ENCODE data around the gene CUX1. TPM values are rescaled to one million over a fixed set of nuclear protein-coding genes. Genes with fewer than 3 reads are reported as not detected.

CUX1 gene
- total RNA-seq, 1 donor from 2014 or later, result 53.3 TPM

- no peak for ATAC-seq
These were observed 121.8 kb downstream of the CUX1 start for GRCh38 chr7:101939136-101939695.

GRCh38 chr7:101940151-101940550 is 122.7 kb downstream of the CUX1 start:
- no peak for ATAC-seq

DNA sequence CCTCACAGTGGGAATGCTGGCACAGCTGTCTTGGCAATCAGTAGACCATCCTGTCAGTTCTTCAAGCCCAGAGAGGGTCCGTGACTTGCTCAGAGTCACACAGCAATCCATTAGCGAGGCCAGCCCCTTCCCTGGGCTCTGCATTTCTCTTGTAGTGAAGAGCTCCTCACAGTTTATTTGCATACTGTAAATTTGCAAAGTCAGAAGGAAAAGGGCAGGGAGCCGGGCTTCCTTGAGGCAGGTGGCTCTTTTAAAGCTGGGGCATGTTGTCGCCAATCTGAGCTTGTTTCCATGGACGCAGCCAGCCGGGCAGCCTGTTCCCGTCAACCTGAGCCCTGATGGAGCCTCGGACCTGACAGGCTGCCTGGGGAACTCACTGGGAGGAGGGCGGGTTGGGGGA is 123.4 kb downstream of the CUX1 start:
- peak; percentile 11 for ATAC-seq

DNA sequence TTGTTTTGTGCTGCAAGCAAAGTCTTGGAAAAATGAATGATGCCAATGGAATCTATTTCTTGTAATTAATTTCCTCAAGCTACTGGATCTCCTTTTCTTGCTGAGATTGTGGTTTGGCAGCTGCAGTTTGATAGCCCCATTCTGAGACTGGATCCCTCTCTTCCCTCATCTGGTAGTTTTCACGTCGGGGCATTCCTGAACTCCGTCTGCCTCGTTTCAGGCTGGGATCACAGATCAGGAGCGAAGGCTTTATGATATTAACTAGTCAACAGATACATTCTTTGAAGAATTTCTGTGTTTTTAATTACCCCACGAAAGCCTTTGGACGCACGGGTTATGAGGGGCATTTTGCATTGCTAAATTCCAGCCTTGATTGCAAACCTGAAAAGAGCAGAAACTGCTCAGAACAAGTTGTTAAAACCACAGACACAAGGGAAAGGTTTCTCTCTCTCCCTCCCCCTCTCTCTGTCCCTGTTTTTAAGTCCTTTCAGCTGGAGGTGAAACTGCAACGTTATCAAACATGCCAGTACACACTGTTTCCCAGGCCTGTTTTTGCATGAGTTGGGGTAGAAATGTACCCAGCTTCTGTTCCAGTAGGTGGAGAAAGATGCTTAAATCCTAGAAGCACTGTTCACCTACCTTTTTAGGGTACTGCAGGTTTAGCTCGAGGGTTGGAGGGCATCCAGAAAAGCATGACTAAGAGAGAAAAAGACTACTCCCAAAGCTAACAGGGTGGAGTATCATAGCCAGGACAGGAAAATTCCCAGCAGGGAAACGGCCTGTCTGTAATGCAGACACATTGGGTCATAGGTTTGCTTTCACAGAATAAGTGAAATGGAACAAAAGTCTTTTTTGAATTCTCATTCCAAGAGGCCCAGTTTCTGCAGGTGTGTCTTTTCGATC is 124.3 kb downstream of the CUX1 start:
- peak; percentile 90 for ATAC-seq

DNA sequence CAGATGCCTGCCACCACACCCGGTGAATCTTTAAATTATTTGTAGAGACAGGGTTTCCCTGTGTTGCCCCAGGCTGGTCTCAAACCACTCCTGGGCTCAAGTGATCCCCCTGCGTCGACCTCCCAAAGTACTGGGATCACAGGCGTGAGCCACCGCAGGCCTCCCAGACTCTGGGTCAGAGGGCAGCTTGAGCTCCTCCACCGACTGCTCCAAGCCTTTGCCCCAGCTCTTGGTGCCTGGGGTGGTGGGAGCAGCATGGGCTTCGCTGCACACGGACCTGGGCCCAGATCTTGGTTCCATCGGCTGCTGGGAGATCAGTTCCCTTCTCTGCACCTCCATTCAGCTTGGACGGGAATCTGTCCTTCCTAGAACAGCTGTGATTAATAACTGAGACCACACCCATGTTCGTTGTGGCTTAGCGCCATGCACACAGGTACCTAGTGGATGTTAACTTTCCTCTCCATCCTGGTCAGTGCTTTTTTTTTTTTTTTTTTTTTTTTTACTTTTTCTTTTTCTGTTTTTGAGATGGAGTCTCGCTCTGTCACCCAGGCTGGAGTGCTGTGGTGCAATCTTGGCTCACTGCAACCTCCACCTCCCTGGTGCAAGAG is 125.3 kb downstream of the CUX1 start:
- ATAC-seq, result peak; percentile 78

- ATAC-seq, result no peak
These were observed 125.9 kb downstream of the CUX1 start for GRCh38 chr7:101943306-101943705.

DNA sequence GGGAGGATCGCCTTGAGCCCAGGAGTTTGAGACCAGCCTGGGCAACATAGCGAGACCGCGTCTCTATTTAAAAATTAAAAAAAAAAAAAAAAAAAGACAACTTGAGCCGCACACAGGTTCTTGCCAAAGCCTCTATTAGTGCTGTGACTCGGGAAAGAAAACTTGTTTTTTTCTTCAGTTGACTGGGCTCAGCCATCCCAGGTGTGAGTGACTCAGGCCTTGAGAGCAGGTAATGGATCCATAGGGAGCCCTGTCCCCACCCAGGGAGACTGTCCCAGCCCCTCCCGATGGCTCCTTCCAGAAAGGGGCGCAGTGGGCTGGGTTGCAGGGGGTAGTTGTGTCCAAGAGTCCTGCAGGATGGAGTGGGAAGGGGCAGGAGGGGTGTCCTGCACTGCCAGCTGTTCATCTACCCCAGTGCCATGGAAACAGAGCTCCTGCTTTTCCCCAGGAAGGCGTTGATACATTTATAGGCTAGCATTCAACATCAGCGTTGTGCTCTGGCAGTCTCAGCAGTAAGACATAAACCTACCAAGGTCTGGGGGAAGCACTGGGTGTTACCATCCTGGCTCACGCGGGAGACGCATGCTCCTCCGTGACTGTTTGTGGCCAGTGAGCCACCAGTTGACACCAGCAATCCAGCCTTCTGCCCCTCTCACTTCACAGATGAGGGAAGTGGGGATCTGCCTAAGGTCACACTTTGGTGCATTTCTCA is 126.6 kb downstream of the CUX1 start:
- ATAC-seq, result no peak

DNA sequence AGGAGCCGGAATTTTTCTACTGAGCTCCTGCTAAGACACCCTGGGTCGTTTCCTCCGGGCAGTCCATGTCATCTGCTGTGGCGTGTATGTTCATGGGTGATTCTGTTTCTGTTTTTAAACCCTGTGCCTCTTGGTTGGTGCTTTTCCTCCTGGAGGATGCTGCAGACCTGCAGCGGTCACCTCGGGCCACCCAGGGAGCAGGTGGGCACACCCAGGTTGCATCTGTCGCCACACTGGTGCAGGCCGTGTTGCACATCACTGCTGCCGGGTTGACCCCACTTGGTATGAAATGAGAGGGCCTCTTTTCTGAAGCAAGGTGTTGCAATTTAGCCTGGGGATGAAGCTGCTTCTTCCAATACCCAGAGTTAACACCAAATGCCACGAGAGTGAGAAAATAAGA is 127.2 kb downstream of the CUX1 start:
- no peak for ATAC-seq

DNA sequence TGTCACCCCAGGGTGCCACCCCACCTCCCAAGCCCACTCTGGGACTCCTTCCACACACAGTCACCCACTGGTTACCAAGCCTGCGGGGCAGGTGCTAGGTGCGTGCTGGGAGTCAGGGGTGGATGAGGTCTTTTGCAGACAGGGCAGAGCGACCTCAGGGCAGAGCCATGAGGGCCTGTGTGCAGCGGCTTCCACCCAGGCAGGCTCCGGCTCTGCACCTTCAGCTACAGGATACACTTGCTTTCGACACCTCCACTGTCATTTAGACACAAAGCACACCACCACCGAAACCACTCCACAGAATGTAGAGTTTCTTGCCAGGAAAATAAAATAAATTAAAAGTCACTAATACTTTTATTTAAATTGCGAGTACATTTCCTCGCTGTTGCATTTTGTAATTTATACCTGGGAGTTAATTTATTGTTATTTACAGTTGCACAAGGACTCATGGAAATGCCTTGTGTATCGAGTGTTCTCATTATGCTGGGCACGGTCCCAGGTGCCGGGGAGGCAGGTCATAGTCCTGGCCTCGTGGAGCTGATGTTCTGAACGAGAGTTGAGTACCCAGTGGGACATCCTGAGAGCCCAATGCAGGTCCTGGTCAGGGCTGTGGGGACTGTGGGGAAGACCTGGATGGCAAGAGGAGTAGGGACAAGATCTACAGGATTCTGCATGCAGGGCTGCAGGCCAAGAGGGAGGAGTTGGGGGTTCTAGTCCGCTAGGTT is 127.8 kb downstream of the CUX1 start:
- no peak for ATAC-seq

GRCh38 chr7:101947899-101948298 is 130.5 kb downstream of the CUX1 start:
- ATAC-seq, result no peak

DNA sequence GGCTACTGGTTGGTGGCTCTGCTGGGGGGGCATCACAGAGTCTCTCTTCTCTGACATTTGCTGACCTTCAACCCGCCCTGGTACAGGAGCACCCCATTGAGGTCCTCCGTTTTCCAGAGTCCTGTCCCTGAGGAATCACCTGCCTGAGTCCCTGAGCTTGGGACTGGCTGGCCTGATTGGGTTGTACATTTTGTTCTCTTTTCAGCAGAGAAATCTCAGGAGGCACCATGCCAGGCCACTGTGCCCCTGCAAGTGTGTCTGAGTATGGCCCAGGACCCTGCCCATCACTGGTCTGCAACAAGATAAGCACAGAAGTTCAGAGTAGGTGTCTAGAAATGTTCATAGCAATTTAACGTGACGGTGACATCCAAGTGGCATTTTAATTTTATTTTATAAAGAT is 131.2 kb downstream of the CUX1 start:
- no peak for ATAC-seq

DNA sequence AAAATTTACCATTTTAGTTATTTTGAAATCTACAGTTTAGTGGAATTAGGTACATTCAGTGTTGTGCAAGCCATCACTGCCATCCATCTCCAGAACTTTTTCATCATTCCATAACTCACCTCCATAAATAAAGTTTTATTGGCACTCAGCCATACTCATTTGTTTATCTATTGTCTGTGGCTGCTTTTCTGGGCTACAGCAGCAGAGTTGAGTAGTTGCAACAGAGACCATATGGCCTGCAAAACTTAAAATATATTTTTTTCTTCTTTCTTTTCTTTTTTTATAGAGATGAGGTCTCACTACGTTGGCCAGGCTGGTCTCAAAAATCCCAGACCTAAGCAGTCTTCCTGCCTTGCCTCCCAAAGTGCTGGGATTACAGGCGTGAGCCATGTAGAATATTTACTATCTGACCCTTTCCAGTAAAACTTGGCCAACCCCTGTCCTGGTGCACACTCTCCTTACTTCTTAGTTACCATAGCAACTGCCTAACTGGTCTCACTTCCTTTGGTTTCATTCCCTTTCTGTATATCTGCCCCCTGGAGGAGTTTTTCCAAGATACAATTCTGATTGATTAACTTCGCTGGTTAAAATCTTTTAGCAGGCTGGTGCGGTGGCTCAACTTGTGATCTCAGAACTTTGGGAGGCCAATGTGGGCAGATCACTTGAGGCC is 133.2 kb downstream of the CUX1 start:
- no peak for ATAC-seq

DNA sequence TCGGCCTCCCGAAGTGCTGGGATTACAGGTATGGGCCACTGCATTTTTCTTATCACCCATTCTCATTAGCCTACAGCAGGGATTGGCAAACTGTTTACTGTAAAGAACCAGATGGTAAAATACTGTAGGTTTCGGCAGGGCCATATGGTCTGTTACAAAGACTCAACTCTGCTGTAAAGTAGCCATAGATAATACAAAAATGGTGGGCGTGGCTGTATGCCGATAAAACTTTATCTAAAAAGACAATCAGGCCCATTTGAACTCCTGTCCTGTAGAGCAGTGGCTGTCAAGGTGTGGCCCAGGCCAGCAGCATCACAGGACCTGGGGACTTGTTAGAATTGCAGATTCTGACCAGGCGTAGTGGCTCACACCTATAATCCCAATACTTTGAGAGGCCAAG is 134.3 kb downstream of the CUX1 start:
- no peak for ATAC-seq

DNA sequence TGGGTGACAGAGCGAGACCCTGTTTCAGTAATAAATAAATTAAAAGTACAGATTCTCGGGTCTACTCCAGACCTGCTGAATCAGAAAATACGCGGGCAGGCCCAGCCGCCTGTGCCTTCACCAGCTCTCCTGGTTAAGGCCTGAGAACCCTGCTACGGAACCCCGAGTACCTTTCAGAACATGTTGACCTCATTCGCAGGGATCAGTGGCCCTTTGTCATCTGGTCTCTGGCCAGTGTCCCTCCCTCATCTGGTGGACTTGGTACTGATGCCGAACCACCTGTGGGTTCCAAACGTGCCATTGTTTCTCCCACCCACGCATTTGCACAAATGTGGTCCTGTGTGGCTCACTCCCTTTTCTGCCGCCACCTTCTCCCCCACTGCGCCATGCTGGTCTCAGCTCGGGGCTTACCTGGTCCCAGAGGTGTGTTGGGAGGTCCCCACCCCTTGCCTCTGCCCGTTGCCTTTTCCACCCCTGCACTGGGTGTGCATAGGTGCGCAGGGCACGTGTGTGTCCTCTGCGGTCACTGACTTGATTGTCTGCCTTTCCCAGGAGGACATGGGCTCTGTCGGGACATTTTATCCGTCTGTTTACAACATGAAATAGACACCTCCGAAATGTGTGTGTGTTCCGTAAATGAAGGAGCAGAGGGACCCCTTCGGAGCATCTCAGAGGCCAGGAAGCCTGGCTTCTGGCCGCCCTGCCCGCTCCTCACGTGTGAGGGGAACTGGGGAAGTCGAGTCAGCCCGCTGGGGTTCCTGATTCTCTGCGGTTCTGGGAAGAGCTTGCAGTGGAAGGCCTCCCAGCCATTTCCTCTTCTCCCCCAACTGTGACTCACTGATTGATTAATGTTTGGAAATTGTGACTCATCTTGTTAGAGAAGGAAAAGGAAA is 135.2 kb downstream of the CUX1 start:
- ATAC-seq, result peak; percentile 62

DNA sequence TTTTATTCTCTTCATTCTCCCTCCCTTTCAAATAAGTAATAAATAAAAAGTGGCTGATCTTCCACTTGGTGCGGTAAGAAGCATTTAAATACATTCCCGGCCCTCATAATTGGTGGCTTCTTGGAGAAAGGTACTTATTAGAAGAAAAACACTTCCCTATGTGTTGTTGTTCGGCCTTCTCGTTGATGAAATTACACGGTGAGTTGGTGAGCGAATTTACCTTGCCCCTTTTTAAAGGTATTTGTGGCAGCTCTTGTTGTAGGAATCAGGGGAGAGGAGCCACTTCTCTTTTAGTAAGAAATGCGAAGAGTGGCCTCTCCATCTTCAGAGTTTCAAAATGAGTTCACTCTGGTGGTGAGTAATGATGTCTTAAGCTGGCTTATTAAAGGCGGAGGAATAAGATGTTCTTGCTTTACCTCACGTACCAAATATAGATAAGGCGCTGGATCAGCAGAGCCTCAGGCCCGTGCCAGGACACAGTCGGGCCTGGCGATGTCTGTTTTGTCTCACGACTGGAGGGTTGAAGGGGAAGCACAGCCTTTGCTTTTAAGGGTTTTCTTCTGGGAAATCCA is 135.9 kb downstream of the CUX1 start:
- peak; percentile 80 for ATAC-seq

GRCh38 chr7:101954499-101954898 is 137.1 kb downstream of the CUX1 start:
- ATAC-seq, result no peak

DNA sequence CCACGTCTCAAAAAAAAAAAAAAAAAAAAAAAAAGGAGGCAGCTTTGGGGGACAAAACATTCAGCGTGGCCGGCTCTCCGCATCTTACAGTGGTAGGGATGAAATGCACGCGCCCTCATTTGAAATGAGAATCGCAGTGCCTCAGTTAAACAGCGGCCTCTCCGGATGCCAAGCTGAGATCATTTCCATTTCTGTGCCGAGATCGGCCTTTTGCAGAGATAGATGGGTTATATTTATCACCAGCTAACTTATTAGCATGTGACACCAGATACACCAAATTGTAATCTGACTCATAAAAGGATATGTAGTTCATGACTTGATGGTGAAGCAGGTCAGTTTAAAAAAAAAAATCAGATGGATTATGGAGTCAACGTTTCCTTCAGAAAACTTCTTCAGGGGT is 138.7 kb downstream of the CUX1 start:
- ATAC-seq, result no peak

DNA sequence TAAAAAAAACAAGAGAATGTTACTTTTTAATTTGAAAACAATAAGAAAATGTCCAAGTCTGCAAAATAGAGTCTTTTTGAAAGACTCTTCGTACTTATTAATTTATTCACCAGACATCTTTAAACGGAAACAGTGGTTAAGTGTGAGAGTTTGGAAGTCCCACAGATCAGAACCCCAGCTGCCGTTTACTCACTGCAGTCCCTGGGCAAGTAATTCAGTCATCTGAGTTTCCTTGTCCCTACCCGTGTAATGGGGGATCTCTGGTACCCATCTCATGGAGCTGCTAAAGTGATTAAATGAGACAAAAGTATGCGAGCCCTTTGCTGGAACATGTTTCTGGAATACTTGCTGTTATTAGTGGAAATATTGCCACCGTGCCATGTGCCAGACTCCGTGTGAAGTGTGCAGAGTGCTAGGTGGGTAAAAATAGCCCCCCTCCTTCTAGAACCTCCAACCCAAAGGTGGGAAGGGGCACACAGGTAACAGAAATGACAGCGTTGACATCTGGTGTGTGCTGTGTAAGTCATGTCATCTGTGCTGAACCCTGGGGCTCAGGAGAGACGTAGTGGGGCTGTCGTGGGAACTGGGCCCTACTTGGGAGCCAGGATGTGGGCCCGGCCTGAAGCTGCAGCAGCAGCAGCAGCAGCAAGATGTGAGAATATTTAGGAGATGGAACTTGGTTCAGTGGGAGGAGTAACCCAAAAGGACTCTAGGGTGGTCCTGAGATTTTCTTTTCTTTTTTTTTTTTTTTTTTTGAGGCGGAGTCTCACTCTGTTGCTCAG is 140.5 kb downstream of the CUX1 start:
- no peak for ATAC-seq

DNA sequence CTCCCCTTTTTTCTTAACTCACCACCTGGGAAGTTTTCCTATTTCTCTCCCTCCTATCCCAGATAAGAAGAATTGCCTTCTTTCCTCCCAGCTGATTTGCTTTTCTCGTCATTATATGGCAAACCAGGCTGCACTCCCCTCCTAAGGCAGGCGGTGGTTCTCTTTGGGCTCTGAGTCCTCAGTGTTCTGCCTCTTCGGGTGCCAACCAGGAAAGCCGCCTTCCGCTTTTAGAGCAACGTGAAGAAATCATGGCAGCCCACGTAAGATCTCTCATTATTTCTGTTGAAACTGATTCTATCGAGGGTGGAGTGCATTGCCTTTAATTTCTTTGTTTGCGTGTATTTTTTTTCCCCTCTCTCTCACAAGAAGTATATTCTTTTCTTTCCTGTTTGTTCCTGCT is 141.9 kb downstream of the CUX1 start:
- no peak for ATAC-seq

DNA sequence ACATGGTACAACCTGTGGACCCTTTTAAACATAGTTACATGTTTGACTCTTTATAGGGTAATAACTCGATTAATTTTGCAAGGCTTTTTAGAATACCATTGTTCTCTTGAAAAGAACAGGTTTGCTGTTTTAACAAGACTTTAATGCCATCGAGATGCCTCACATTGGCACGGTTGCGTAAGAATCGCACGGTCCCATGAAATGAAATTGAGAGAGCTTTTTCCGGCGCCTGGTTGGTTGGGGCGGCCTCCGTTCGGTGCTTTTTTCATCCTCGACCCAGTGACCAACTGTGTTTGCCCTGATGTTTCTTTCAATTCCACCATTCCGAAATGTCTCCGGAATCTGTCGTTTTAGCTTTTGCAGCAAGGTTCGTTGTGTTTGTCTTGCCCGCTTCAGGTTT is 142.4 kb downstream of the CUX1 start:
- ATAC-seq, result no peak
